PC-3 (cell line): Measurements from ENCODE around the gene FUT8.

Source experiments
- EZH2 ChIP-seq: fragments of 300-600 bp; sonication (generic); IDR thresholded peaks from one replicate; pipeline ENCODE4 v1.6.1; 2017; ENCODE audit warnings: antibody characterized with exemption, mild to moderate bottlenecking, low read length; ENCODE audit not compliant: unreplicated experiment
- EZH2phosphoT487 ChIP-seq: fragments of 300-600 bp; sonication (generic); IDR thresholded peaks from 2 replicates; pipeline ENCODE4 v1.6.1; 2018; ENCODE audit warnings: mild to moderate bottlenecking, antibody characterized with exemption, low read length, borderline replicate concordance
- TF ChIP-seq, protein P1 (sequence below): fragments of 300-600 bp; sonication (generic); conservative IDR thresholded peaks from 2 replicates; pipeline ENCODE4 v1.5.1; 2017; ENCODE audit warnings: antibody characterized with exemption, low read depth, mild to moderate bottlenecking, low read length

DNA sequence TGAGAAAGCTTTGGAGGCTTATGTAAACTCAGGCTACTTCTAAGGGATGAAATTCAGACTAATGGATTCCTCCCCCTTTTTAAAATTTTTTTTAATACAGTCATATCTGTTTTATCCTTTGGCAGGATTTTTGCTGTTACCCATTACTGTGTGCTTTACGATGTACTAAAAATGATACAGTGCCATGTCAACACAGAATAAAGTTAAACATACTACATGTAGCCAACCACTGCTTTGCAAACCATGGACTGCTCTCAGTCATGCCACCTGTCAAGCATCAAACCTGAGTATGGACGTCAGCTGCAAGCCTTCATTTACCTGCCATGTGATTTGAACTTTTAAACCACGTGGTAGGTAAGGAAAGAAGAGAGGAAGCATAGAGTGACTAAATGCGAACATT lies 325.8 kb downstream of the FUT8 start:
- TF ChIP-seq, protein P1, sequence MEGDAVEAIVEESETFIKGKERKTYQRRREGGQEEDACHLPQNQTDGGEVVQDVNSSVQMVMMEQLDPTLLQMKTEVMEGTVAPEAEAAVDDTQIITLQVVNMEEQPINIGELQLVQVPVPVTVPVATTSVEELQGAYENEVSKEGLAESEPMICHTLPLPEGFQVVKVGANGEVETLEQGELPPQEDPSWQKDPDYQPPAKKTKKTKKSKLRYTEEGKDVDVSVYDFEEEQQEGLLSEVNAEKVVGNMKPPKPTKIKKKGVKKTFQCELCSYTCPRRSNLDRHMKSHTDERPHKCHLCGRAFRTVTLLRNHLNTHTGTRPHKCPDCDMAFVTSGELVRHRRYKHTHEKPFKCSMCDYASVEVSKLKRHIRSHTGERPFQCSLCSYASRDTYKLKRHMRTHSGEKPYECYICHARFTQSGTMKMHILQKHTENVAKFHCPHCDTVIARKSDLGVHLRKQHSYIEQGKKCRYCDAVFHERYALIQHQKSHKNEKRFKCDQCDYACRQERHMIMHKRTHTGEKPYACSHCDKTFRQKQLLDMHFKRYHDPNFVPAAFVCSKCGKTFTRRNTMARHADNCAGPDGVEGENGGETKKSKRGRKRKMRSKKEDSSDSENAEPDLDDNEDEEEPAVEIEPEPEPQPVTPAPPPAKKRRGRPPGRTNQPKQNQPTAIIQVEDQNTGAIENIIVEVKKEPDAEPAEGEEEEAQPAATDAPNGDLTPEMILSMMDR, result no peak
- TF ChIP-seq EZH2phosphoT487, result no peak
- TF ChIP-seq EZH2, result no peak
